SU-DHL-6 (cell line): Measurements from ENCODE around the gene TPD52L1.

Experiments used
- H2AFZ ChIP-seq: fragments of 200-600 bp; sonication (generic); 2 replicates; pipeline ENCODE4 v1.6.1; 2014; ENCODE audit warnings: low read depth, mild to moderate bottlenecking, moderate library complexity, mixed read lengths, antibody characterized with exemption, low read length; ENCODE audit not compliant: severe bottlenecking
- H3F3A ChIP-seq: fragments of 200-600 bp; shearing (Covaris generic); 2 replicates; pipeline ENCODE4 v1.6.0; 2016; ENCODE audit warnings: antibody characterized with exemption, mild to moderate bottlenecking; ENCODE audit not compliant: insufficient read depth
- H3K27ac ChIP-seq: fragments of 200-600 bp; sonication (generic); 2 replicates; pipeline ENCODE4 v1.5.1; 2016; ENCODE audit warnings: low read depth, mild to moderate bottlenecking, low read length, moderate library complexity, mixed read lengths
- H3K27me3 ChIP-seq: fragments of 200-600 bp; sonication (generic), shearing (Covaris generic); 2 replicates; pipeline ENCODE4 v1.6.0; 2014; ENCODE audit warnings: mild to moderate bottlenecking, low read length
- H3K36me3 ChIP-seq: fragments of 200-600 bp; sonication (generic); 2 replicates; pipeline ENCODE4 v1.6.1; 2014; ENCODE audit warnings: mild to moderate bottlenecking, low read length, mixed read lengths
- H3K4me2 ChIP-seq: fragments of 300-600, 200-600 bp; shearing (Covaris generic), sonication (generic); 2 replicates; pipeline ENCODE4 v1.6.0; 2014; ENCODE audit warnings: low read length, low read depth, mild to moderate bottlenecking; ENCODE audit not compliant: poor library complexity, severe bottlenecking
- H3K4me3 ChIP-seq: fragments of 200-600 bp; sonication (generic); 2 replicates; pipeline ENCODE4 v1.5.1; 2014; ENCODE audit warnings: antibody characterized with exemption, low read length, mild to moderate bottlenecking, mixed read lengths; ENCODE audit not compliant: insufficient read depth, poor library complexity, severe bottlenecking
- H3K79me2 ChIP-seq: fragments of 200-600 bp; sonication (generic); 2 replicates; pipeline ENCODE4 v1.6.1; 2014; ENCODE audit warnings: mild to moderate bottlenecking, low read length, moderate library complexity; ENCODE audit not compliant: insufficient read depth
- H3K9ac ChIP-seq: fragments of 200-600 bp; sonication (generic); 2 replicates; pipeline ENCODE4 v1.7.0; 2014; ENCODE audit warnings: mild to moderate bottlenecking, low read length
- H3K9me2 ChIP-seq: fragments of 200-600 bp; sonication (generic); replicated peaks from 2 replicates; pipeline ENCODE4 v1.6.1; 2014; ENCODE audit warnings: low read length; ENCODE audit not compliant: insufficient read depth
- H3K9me3 ChIP-seq: fragments of 200-600 bp; sonication (generic); 2 replicates; pipeline ENCODE4 v1.6.1; 2014; ENCODE audit warnings: low read length, mixed read lengths; ENCODE audit not compliant: insufficient read depth
- H4K20me1 ChIP-seq: fragments of 200-600 bp; sonication (generic); 2 replicates; pipeline ENCODE4 v1.6.1; 2014; ENCODE audit warnings: low read depth, mild to moderate bottlenecking, antibody characterized with exemption, low read length, moderate library complexity, mixed read lengths
- EZH2phosphoT487 ChIP-seq: fragments of 200-600 bp; sonication (generic), shearing (Covaris generic); conservative IDR thresholded peaks from 2 replicates; pipeline ENCODE4 v1.6.1; 2018; ENCODE audit warnings: mild to moderate bottlenecking, antibody characterized with exemption, low read length, moderate library complexity, mixed read lengths
- TF ChIP-seq, protein P1 (sequence below): fragments of 200-600 bp; sonication (generic); IDR thresholded peaks from one replicate; pipeline ENCODE4 v1.5.1; 2017; ENCODE audit warnings: antibody characterized with exemption, mild to moderate bottlenecking, low read length, moderate library complexity; ENCODE audit not compliant: insufficient read depth, poor library complexity, severe bottlenecking

TPD52L1 gene

DNA sequence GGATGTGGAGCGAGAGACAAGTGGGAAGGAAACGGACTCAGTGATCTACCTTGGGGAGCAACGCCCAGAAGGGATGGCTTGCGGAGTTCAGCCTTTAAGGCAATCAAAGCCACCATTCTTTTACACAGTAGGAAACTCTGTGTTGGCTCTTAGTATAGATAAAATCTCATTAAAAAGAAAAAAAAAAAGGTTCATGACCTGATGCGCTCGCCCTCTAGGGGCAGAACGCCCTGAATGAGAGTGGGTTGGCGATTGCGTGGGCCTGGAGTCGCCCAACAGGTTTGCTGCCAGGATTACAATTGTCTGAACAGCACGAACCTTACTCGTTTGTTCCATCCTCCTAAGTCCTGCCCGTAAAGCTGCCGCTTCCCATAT lies 1.2 kb downstream of the TPD52L1 start:
- no peak overlapping the region for H3K4me3 ChIP-seq
- H3K27me3 ChIP-seq = no peaks in the 10 kb centered on the region
- H3K4me2 ChIP-seq = no peak overlapping the region
- no peak overlapping the region for H3K9ac ChIP-seq
- H3K9me2 ChIP-seq = no peaks in the 10 kb centered on the region
- H3K36me3 ChIP-seq = no peaks in the 10 kb centered on the region
- no peaks in the 10 kb centered on the region for H3K9me3 ChIP-seq
- H4K20me1 ChIP-seq = no peaks in the 10 kb centered on the region
- no peak overlapping the region for H3K27ac ChIP-seq
- no peak overlapping the region for H2AFZ ChIP-seq
- H3F3A ChIP-seq = no peaks in the 10 kb centered on the region
- no peak for TF ChIP-seq EZH2phosphoT487
- TF ChIP-seq, protein P1, sequence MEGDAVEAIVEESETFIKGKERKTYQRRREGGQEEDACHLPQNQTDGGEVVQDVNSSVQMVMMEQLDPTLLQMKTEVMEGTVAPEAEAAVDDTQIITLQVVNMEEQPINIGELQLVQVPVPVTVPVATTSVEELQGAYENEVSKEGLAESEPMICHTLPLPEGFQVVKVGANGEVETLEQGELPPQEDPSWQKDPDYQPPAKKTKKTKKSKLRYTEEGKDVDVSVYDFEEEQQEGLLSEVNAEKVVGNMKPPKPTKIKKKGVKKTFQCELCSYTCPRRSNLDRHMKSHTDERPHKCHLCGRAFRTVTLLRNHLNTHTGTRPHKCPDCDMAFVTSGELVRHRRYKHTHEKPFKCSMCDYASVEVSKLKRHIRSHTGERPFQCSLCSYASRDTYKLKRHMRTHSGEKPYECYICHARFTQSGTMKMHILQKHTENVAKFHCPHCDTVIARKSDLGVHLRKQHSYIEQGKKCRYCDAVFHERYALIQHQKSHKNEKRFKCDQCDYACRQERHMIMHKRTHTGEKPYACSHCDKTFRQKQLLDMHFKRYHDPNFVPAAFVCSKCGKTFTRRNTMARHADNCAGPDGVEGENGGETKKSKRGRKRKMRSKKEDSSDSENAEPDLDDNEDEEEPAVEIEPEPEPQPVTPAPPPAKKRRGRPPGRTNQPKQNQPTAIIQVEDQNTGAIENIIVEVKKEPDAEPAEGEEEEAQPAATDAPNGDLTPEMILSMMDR = no peak
- H3K79me2 ChIP-seq = no peaks in the 10 kb centered on the region

DNA sequence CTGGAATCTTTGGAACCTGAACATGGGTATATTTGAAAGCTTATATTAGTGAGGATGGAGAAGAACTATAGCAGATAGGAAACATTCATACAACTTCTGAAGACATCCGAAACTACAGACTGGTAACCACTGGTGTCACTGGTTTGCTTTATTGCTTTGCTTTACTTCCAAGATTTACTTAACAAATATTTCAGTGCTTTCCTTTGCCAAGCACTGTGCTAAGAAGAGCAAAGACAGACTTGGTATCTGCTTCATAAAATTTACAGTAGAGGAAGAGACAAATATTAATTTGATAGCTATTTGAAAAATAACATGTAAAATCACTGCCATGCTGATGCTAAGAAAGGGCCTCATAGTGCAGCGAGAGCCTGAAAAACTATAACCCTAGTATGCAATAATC lies 1.8 kb downstream of the TPD52L1 start:
- no peak overlapping the region for H3K4me3 ChIP-seq
- no peak overlapping the region for H3K4me2 ChIP-seq

DNA sequence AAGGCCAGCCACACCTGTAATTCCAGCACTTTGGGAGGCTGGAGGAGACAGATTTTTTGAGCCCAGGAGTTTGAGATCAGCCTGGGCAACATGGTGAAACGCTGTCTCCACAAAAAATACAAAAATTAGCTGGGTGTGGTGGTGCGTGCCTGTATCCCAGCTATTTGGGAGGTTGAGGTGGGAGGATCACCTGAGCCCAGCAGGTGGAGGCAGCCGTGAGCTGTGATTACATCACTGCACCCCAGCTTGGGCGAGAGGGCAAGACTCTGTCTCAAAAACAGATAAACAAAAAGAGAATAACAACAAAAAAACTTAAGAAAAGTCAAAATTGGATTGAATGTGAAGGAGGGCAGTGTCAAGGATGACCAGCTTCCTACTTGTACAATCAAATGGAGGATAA lies 2.9 kb downstream of the TPD52L1 start:
- H3F3A ChIP-seq = no peaks in the 10 kb centered on the region
- no peak for TF ChIP-seq EZH2phosphoT487
- TF ChIP-seq, protein P1 = no peak
- H3K36me3 ChIP-seq = no peaks in the 10 kb centered on the region
- no peak overlapping the region for H2AFZ ChIP-seq
- no peak overlapping the region for H3K27ac ChIP-seq
- no peak overlapping the region for H3K4me2 ChIP-seq
- H3K27me3 ChIP-seq = no peaks in the 10 kb centered on the region
- no peaks in the 10 kb centered on the region for H3K9me2 ChIP-seq
- H3K79me2 ChIP-seq = no peaks in the 10 kb centered on the region
- H3K9me3 ChIP-seq = no peaks in the 10 kb centered on the region
- H4K20me1 ChIP-seq = no peaks in the 10 kb centered on the region
- no peak overlapping the region for H3K9ac ChIP-seq
- H3K4me3 ChIP-seq = no peak overlapping the region

More for the DNA sequence above, 1.8 kb downstream of the TPD52L1 start:
- Histone ChIP-seq H2AFZ (no peak overlapping the region), H3K27me3 (no peaks in the 10 kb centered on the region), H4K20me1 (no peaks in the 10 kb centered on the region), H3K9me2 (no peaks in the 10 kb centered on the region), H3K27ac (no peak overlapping the region), H3K9ac (no peak overlapping the region), H3K9me3 (no peaks in the 10 kb centered on the region), H3F3A (no peaks in the 10 kb centered on the region), H3K36me3 (no peaks in the 10 kb centered on the region), H3K79me2 (no peaks in the 10 kb centered on the region)
- TF ChIP-seq EZH2phosphoT487 = no peak
- TF ChIP-seq, protein P1 = no peak
